Stimulated activated CD8-positive, alpha-beta memory T cell treated with anti-CD3 and anti-CD28 coated beads, Interleukin-15, amount 100 ng/mL, for 48 hours (primary cell): Measurements from ENCODE around the gene FLOT2.
"Not testable (repeated sequence)": the region's sequence is repeated elsewhere in the genome, so short reads cannot be mapped to it uniquely, and the experiment has no call there.

ENCODE experiments used
- DNase-seq, 2 donors: peaks; one replicate each; pipeline ENCODE4 v3.0.0-alpha.2; 2020; ENCODE audit warnings: low read depth in 2 of 2

FLOT2 gene

GRCh38 chr17:28846231-28846630 lies 51.3 kb downstream of the FLOT2 start:
- DNase-seq = no peak

- no peak for DNase-seq
Observed at GRCh38 chr17:28843816-28844148, 53.8 kb downstream of the FLOT2 start.

GRCh38 chr17:28842282-28843012 lies 55.1 kb downstream of the FLOT2 start, which contains the start of gene FAM222B:
FAM222B (minus strand) TSS chr17:28842790; CDS start chr17:28766667, 76,123 bp downstream.
- peak; percentile 86 to 88 for DNase-seq

DNA sequence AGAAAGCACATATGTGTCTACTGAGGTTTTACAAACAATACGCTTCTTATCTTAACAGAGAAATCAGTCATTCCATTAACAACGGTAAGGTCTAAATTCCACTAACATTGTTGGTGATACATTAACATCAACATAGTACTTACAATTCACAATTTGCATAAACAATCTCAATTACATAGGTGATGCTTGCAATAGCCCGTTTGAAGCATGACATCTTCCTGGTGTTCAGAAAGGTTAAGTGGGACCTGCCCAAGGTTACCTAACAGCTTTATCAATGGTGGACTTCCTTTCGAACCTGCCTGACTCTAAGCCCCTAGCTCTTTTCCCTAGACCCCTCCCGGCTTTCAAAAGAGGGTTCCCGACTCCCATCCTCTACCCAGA lies 55.6 kb downstream of the FLOT2 start:
- no peak for DNase-seq

DNA sequence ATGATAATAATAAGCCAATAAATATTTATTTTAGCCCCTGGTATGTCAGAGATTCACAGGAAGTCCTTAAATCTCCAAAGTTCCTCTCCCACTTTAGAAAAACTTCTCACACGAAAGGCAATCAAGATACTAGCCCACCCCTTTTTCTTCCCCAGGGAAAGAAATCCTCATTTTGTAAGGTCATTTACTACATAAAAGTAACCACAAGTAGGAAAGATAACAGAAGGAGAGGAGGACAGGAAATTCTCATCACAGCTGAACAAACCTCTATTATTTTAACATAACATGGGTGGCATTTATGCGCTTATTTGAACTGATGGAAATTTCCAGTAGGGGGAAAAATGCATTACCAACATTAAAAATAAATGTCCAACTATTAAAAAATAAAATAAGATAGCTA lies 58.3 kb downstream of the FLOT2 start:
- no peak for DNase-seq

GRCh38 chr17:28836541-28836940 lies 61.0 kb downstream of the FLOT2 start:
- DNase-seq = not testable (repeated sequence)

DNA sequence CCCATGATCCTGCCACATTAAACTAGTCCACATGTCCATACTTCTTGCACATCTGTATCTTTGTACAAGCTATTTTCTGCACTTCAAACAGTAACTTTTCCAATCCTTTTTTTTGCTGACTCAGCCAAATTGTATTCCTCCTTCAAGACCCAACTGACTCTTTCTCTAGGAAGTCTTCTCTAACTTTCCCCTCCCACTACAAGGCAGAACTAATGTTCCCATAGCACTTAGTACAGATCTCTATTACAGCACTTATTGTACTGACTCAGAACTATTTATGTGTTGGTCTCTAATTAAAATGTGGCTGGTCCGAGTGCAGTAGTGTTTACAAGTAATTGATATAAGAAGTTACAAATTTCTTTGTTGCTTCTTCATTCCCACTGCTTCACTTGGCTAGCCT lies 63.1 kb downstream of the FLOT2 start:
- DNase-seq = no peak
